ENCODE measurements around the gene PSMA5.

PSMA5 gene

GRCh38 chr1:109393617-109394233 lies 32.5 kb downstream of the PSMA5 start:
- POLR2A ChIA-PET (ENCODE audit: low non-redundant PET): no interaction called here
- no peak for TF ChIP-seq CTCF (conservative IDR thresholded peaks at IDR 0.05; ENCODE audit: low read depth)
- no peak for DNase-seq (ENCODE audit: low spot score)
- H3K27ac ChIP-seq: no peak overlapping the region
- CTCF ChIA-PET: interaction anchor here (0.6 to 0.7 kb wide), 2 partner anchors 117 to 756 kb away, joined by 3 to 4 read pairs; no protein-coding TSS in a partner anchor

GRCh38 chr1:109392788-109393616 lies 33.2 kb downstream of the PSMA5 start:
- no peak for TF ChIP-seq CTCF (conservative IDR thresholded peaks at IDR 0.05; ENCODE audit: low read depth)
- no peak overlapping the region for H3K27ac ChIP-seq
- no peak for DNase-seq (ENCODE audit: low spot score)
- POLR2A ChIA-PET (ENCODE audit: low non-redundant PET): no interaction called here
- CTCF ChIA-PET: interaction anchor here (0.6 kb wide), 1 partner anchor 185 kb away, joined by 3 read pairs; no protein-coding TSS in a partner anchor

- DNase-seq (ENCODE audit: low spot score): no peak
- no peak overlapping the region for H3K27ac ChIP-seq
- no peak for TF ChIP-seq CTCF (conservative IDR thresholded peaks at IDR 0.05; ENCODE audit: low read depth)
- ChIA-PET CTCF (interaction anchor here (0.6 kb wide), 1 partner anchor 185 kb away, joined by 3 read pairs; no protein-coding TSS in a partner anchor), POLR2A (ENCODE audit: low non-redundant PET) (no interaction called here)
Measured at GRCh38 chr1:109392037-109392787, 34.0 kb downstream of the PSMA5 start.

- no peak for TF ChIP-seq CTCF (conservative IDR thresholded peaks at IDR 0.05; ENCODE audit: low read depth)
- DNase-seq (ENCODE audit: low spot score): no peak
- H3K27ac ChIP-seq: no peak overlapping the region
- CTCF ChIA-PET: no interaction called here
- POLR2A ChIA-PET (ENCODE audit: low non-redundant PET): no interaction called here
Measured at GRCh38 chr1:109391626-109392025, 34.6 kb downstream of the PSMA5 start.

- no peak overlapping the region for H3K27ac ChIP-seq
- no peak for DNase-seq (ENCODE audit: low spot score)
- CTCF ChIA-PET: no interaction called here
- TF ChIP-seq CTCF (conservative IDR thresholded peaks at IDR 0.05; ENCODE audit: low read depth): no peak
- POLR2A ChIA-PET (ENCODE audit: low non-redundant PET): no interaction called here
Measured at GRCh38 chr1:109391157-109391556, 35.1 kb downstream of the PSMA5 start.

GRCh38 chr1:109389638-109390341 lies 36.5 kb downstream of the PSMA5 start:
- POLR2A ChIA-PET (ENCODE audit: low non-redundant PET): no interaction called here
- no peak for DNase-seq (ENCODE audit: low spot score)
- H3K27ac ChIP-seq: no peak overlapping the region
- TF ChIP-seq CTCF (conservative IDR thresholded peaks at IDR 0.05; ENCODE audit: low read depth): no peak
- CTCF ChIA-PET: interaction anchor here (1.3 kb wide), 1 partner anchor 11 kb away, joined by 3 read pairs; no protein-coding TSS in a partner anchor

Measured in RWPE1 (cell line).